Measurements from ENCODE around the gene TUBGCP2.

Gene TUBGCP2

DNA sequence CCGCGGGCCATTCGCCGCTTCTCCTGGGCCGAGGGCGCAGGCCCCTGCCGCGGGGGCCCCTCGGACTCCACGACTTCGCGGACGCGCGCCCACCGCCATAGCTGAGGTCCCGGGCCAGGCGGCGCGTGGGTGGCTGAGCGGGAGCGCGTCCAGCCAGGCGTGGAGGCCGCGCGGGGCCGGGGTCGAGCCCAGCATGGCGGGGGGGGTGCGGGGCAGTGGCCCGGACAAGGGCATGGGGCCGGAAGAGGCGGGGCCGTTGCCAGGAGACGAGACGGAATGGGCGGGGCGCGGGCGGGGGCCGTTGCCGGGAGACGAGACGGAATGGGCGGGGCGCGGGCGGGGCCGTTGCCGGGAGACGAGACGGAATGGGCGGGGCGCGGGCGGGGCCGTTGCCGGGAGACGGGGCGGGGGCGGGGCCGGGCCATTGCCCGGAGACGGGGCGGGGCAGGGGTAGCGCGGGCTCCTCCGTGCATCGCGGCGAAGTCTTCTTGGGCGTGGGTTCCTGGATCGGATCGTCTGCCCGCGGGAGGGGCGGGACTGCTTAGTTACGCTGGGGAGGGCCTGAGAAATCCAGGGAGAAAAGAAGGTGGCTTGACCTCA lies 46.8 kb downstream of the TUBGCP2 start:
- DNase-seq, result peak; percentile 71 to 84 (median 83)

DNA sequence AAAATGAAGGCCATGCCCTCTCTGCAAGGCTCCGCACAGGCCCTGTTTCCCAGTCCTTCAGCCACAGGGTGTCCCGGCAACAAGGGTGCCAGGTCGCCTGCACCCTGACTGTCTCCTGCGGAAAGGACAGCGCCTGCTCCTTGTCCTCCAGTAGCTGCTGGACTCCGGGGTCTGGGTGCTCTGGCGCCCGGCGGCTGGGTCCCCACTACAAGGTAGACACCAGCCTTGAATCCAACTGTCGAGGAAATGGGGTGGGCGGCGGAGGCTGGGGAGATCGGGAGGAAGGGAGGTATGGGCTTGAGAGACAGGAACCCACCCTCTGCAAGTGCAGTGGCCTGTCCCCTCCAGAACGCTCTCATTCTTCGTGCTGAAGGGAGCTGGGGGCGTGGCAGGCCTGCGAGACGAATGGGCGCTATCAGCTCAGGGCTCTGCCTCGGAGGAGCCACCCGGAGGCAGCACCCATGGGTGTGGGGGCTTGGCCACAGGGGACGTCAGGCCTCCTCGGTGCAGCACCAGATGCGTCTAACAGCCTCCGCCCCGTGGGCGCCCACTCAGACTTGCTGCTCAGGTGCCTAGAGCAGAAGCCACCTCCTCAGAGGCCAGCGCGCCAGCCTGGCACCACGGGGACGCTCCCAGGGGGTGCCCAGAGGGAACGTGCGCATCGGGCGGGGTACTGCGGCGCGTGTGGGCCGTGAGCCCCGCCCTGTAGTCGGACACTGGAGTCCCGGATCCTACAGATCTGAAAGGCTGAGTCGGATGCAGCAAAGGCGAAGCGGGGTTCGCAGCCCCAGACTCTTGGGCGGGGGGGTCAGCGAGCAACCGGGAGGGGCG lies 47.6 kb downstream of the TUBGCP2 start:
- peak; percentile 30 to 65 (median 61) for DNase-seq

DNA sequence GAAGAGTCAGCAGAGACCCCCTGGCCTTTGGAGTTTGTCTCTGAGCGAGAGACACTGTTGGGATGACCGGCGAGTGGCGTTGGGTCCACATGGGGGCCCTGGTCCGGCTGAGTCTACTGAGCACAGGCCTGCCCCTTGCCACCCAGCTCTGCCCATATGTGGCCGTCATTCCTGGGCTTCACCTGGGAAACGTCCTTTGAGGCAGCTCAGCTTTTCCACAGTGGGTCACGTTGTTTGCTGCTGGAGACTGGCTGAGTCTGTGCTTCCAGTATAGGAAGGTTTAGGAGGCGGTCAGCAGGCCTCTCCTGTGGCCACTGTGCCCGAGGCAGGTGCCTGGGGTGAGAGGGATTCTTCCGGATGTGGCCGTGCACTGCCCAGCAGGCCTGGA lies 49.1 kb downstream of the TUBGCP2 start:
- DNase-seq, result no peak

DNA sequence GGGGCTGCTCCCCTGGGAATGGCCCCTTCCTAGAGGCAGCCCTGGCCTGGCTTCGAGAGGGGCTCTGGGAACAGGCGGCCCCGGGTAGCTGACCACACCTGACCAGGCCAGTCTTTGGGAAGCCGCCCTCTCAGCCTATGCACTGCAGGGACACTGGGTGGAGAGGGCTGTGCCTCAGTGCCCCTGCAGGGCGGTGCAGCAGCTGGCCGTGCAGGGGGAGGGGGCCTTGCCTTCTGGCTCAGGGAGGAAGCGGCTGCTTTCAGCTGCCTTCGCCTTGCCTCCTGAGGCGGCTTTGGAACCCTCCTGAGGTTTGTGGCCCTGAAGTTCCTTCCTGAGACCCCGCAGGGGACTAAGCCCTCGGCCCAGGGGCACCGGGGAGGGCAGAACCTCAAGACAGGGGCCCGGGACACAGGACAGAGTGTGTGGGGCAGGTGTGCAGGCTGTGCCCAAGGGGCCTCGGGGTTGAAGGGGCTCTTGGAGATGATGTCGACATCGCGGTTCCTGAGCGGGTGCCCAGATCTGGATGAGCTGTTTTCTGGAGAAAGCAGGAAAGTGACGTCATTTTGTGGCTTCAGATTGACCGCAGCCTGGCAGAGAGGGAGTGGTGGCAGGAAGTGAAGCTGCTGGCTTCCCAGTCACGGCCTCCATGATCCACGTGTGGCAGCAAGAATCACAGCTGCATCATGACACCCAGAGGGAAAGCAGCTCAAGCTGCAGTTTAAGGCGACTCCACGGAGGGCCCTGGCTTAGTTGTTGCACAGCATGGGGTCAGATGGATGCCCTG lies 49.7 kb downstream of the TUBGCP2 start:
- peak; percentile 61 to 74 (median 68) for DNase-seq

DNA sequence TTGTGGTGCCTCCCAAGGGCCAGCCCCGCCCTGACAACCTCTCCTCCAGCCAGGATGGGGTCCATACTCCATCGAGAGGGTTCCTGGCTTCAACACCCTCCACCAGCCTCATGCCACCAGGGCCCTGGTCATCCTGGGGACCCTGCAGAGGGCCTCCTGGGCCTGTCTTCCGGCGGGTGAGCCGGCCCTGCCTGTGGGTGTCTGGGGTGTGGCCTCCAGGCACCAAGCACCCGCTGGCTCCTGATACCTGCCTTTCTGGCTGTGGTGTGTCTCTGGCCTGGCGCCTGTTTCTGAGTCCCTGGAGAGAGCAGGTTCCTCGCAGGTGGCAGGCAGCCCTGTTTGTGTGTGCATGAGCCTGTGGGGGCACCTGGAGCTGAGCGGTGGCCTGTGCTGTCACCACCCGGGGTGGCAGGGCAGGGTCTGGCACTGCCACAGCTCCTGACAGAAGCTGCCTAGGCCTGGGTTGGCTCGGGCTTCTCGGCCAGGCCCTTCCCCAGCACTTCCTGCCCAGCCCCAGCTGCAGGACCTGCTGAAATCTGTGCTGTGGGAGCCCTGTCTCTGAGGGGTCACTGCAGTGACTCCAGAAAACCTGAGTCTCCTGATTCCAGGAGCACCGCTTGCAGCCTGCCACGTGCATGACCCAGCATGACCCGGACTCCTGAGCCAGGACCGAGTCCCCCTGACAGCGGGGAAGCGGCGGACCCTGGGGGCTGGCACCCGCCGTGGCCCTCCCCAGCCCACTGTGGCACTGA lies 50.4 kb downstream of the TUBGCP2 start:
- DNase-seq, result peak in 5 of 6 experiments; percentile 16 to 46 (median 33)

DNA sequence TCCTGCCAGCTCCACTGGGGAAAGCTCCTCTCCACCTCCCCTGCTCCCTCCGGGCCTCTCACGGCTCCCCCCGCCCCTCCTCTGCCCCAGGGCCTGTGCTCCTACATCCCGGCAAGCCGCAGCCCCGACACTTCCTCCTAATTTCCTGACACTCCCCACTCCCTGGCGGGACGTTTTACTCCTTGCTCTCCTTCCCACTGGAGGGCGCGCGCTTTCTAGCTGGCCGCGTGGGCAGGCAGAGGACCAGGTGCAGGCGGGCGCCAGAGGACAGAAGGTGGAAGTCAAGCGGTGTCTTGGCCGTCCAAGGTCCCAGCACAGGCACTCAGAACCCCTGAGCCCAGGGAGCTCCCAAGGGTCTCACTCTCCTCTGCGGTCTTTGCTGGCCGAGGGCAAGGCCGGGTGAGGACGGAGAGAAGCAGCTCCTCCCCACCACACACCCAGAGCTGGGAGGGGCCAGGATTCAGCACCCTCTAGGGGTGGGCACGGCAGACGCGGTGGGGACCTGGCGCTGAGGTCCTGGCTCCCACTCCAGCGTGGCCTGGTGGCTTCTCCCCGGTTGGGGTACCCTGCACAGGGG lies 51.1 kb downstream of the TUBGCP2 start:
- peak in 3 of 6 experiments; percentile 20 to 44 (median 40) for DNase-seq

DNA sequence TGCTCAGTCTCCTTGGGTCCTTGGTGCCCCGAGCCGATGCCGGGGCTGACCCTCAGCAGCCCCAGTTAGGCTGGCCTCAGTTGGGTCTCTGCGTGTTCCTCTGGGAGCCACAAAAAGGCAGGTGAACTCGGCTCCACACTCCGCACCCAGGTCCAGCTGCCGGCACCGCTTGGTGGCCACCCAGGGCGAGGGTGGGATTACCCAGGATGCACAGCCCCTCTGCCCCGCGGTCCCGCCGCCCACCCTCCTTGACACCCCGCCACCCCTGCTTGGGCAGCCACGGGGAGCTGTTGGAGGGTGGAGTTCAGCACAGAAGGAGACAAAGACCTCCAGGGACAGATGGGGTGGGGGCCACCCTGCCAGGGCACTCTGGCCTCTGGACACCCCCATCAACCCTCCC lies 53.3 kb downstream of the TUBGCP2 start:
- DNase-seq, result no peak

DNA sequence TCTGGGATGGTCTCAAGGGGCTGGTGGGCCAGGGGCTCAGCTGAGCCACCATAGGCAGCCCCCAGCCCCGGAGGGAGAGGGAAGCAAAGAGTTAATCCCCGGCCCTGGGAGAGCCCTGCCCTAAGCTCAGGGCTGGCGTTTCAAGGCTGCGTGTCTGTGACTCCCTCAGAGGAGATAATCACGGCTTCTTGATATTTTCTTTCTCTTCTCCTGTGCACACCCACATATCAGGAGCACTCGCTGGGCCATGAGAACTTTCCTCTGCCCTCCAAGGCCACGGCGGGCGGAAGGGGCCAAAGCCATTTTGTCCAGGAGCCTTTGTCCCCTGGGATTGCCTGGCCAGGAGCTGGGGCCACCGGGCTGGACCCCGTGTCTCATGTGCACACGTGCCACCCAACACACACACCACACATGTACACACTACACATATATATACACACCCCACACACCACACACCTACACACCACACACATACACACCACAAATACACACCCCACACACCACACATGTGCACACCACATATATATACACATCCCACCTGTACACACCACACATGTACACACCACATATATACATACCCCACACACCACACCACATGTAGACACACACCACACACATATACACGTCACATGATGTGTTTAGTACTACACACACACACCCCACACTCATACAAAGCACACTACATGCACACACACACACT lies 54.1 kb downstream of the TUBGCP2 start:
- DNase-seq, result no peak

DNA sequence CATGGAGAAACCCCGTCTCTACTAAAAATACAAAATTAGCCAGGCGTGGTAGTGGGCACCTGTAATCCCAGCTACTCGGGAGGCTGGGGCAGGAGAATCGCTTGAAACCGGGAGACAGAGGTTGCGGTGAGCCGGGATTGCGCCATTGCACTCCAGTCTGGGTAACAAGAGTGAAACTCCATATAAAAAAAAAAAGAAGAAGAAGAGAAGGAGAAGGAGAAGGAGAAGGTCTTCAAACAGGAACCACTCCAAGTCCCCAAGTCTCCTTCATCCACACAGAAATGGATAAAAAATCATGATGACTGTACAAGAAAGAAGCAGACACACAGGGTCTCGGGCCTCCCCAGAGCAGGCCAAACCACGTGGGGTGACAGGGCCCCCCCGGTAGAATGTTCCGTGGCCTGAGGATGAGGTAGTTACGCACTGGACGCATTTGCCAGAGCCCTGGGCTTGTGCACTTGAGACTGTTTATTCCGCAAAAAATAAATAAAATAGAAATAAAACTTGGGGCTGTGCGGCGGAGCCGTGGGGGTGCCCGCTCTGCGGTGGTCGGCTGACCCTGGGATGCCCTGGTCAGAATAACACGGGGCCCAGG lies 55.2 kb downstream of the TUBGCP2 start:
- no peak for DNase-seq

DNA sequence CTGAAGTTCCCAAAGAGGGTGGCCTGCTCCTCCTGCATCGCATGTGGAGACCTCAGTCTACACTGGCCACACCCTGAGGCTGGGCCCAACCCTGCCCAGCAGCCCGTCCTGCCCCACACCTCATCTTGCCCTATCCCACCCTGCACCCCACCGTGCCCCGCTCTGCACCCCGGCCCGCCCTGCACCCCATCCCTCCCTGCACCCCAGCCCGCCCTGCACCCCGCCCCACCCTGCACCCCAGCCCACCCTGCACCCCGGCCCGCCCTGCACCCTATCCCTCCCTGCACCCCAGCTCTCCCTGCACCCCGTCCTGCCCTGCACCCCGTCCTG lies 56.5 kb downstream of the TUBGCP2 start:
- DNase-seq, result no peak

DNA sequence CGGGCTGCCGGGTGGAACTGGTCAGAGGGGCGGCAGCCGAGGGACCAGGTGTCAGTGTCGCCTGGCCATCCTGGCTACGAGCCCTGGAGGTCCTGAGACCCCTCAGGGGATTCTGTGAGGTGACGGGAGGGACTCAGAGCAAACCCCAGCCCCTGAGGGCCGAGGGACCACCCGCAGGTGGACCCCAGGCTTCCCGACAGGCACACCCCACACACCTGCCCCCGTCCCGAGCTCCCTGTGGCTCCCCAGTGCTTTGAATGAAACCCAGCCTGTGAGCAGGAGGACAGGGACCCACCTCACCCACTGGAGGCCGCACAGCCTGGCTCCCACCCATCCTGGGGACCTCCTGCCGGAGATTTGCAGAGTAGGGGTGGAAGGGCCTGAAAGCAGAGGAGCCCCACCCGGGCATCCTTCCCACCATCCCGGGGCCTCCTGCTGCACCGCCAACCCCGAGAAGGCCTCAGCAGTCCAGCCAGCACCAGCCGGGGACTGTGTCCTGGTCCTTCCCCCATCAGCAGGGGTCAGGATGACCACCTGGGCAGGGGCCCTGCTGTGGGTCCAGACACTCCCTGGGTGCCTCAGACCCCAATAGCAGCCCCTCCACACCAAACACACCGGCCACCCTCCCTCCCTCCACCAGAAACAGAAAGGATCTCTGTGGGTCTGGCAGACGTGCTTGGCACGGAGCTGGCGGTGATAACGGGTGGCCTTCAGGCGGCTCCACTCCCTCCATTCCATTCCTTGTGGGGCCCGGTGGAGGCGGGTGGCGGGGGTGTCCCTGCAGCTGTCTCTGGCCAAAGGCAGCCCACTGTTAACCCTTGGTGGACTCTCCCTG lies 57.1 kb downstream of the TUBGCP2 start:
- DNase-seq, result no peak

DNA sequence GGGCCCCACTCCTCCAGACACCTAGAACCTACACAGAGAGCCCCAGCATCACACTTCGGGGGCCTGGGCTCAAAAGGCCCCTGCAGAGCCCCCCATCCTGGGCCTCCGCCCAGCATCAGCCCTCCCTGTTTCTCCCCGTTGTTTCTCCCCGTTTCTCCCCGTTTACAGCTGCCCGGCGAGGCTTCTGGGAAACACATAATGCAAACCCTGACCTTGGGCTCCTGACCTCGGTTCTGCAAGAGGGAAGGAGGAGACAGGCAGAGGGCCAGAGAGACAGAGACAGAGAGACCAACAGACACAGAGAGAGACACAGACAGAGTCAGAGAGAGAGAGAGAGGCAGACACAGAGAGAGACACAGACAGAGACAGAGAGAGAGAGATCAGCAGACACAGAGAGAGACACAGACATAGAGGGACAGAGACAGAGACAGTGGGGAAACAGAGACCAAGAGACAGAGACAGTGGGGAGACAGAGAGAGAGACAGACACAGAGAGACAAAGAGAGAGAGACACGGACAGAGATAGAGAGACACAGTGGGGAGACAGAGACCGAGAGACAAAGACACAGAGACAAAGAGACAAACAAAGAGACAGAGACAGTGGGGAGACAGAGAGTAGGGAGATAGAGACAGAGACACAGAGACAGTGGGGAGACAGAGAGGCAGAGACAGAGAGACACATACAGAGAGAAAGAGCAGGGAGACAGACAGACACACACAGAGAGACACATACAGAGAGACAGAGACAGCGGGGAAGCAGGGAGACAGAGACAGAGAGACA lies 58.5 kb downstream of the TUBGCP2 start:
- no peak for DNase-seq

DNA sequence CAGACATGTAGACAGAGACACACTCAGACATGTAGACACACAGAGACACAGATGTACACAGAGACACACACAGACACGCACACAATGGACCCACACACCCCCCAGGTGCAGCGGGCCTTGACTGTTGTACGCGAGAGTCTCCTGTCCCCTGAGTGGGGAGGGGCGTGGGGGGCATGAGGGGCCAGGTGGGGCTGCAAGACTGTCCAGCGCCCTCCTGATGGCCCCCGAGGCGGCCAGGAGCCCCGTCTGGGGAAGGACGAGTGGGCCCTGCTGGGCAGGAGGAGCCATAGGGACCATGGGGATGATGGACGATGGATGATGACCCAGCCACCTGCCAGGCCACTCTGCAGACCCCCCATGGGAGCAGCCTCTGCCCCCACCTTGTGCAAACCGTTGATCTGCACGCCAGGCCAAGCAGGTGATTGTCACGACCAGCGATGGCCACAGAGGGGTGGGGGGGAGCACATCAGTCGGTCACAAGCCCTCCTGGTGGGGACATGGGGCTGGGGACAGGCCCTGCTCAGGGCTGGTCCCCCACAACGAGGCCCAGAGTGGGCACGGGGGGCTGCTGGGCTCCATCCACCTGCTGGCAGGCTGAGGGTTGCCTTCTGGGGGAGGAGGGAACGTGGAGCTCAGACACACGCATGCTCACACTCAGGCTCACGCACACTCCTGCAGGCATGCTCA lies 59.4 kb downstream of the TUBGCP2 start:
- DNase-seq, result no peak

DNA sequence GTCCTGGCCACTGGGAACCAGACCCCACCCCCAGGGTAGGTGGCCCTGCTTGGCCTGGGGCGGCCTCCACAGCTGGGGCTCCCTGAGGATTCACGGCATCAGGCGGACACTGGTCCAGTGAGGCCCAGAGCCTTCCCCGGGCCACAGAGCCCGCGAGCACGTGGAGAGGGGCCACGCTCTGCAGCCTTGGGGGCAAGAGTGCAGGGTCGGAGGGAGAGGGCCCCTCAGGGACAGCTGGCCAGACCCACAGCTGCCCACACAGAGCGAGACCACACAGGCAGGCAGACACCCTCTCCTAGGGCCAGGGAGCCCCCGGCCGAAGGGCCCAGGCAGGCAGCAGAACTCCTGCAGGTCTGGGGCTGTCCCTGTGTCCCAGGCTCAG lies 60.3 kb downstream of the TUBGCP2 start:
- DNase-seq, result no peak

DNA sequence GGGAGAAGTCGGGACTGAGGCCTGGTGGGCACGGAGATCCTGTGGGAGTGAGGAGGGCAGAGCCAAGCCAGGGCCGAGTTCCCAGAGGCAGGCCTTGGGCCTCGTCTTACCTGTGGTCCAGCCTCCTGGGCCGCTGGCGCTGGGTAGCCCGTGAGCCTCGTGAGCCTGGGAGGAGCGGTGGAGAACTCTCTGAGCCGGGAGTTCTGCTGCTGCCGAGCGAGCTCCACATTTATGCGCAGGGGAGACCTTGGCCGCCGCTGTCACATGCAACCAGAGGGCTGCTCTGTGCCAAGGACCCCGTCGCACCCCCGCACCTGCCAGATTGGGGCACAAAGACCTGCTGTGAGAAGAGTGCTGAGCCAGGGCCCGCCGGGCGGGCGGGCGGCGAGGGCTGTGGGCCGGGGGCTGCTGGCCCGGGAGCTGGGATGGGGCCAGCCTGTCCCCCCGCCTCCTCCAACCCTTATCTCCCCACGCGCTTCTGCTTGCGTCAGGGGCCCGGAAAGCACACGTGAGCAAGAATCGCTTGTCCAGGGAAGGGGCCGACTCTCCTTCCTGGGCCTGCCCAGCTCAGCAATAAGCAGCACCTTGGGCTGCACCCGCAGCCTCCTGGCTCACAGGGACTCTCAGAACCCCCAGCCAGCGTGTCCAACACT lies 60.9 kb downstream of the TUBGCP2 start:
- no peak for DNase-seq

DNA sequence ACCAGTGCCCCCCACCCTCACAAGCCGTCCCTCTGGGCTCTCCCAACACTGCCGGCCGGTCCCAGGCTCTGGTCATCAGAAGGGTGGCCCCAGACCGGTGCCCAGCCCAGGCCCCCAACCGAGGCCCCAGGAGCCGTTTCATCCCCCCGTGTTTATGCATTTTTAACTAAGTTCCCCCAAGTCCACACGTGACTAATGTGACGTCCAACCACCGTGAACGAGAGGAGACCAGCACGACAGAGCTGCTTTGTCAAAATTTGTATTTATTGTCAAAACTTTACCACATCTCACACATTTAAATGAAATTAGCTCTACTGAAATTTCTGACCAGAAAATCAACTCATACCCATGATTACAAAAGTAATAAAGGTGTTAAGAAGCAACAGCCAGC lies 62.4 kb downstream of the TUBGCP2 start:
- DNase-seq, result no peak

DNA sequence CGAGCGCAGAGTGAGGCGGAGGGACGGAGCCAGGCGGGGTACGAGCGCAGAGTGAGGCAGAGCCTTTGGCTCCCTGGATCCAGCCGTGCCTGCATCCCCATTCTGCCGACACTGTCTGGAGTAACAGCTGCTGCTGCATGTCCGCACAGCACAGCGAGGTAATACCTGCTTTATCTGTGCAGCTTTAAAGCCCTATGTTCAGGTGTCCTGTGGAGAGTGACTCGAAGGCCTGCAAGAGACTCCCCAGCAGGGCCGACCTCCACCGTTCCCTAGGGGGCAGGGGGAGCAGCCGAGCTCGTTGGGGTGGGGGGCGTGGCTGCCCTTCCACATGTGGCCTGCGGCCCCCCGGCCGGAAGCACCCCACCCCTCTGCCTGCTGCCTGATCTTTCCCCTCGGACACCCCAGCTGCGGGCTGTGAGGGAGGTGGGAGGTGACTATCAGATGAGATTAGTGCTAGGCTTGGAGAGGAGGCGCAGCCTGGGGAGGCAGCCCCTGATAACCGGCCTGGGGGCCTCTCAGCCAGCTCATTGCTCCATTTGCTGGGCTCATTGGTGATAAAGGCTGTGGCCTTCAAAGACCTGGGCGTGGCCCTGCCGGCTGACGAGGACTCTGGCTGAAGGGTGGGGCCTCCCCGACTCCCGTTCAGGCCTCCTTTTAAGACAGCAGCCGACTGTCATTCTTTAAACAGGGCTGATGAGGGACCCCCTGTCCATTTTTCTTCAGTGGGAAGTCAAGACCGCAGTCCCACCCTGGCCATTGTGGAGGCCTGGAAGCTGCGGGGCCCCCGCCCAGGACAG lies 63.0 kb downstream of the TUBGCP2 start:
- no peak for DNase-seq

DNA sequence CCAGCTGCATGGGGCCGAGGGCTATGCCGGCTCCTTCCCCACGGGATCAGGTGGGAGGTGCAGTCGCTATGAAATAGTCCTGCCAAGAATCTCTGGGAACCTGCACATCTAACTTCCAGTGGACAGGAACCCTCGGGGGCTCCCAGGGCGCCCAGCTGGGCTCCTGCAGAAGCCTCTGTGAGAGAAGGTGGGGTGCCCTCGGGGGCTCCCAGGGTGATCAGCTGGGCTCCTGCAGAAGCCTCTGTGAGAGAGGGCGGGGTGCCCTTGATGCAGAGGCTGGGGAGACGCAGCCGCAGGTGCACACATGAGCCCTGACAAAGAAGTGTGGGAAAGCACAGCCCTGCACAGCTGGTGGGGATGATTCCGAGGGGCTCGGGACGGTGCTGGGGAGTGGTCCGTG lies 65.1 kb downstream of the TUBGCP2 start:
- DNase-seq, result no peak

Data from stimulated activated naive CD4-positive, alpha-beta T cell (primary cell).